GM19395 (cell line): ENCODE data around the gene BAG5.

Experiments
- ATAC-seq: cut with Tn5 transposase; IDR thresholded peaks from one replicate; pipeline ENCODE4 v1.9.1; 2021; ENCODE audit warnings: mild to moderate bottlenecking, moderate library complexity; ENCODE audit not compliant: unreplicated experiment

The BAG5 gene

DNA sequence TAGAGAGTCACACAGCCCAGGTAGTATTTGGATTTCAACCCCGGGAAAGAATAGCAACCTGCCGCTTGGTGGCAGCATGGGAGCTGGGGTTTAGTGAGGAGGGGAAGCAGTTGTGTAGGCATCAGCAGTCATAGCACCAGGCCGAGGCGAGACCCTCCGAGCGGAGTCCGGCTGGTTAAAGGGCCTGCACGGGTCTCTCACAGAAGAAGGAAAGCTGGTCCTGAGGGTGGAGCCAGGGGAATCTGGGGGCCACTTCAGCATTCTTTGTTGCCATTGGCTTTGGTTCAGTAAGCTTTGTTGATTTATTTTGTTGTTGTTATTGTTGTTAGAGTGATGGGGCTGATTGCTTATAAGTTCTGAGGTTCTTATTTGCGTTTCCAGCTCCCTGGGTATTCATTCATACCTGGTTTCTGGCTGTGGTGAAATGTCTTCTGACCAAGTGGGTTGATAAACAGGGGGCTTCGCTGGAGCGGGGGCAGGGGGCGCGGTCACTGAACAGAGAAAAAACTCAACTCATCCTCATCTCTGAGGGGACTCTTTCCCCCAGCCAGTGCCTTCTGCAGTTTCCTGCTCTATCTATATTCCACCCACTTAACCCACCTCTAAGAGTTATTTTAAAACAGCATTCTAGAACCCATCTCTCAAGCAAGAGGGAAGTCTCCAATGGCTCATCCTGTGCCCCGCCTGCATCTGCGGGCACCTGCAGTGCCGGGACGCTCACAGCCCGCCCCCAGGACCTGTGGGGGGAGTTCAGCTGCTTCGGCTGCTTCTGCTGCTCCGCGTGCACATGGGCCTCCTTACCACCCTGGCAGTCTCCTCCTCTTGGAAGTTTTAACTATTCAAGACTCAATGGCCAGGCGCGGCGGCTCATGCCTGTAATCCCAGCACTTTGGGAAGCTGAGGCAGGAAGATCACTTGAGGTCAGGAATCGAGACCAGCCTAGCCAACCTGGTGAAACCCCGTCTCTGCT is 51.4 kb downstream of the BAG5 start:
- no peak for ATAC-seq

DNA sequence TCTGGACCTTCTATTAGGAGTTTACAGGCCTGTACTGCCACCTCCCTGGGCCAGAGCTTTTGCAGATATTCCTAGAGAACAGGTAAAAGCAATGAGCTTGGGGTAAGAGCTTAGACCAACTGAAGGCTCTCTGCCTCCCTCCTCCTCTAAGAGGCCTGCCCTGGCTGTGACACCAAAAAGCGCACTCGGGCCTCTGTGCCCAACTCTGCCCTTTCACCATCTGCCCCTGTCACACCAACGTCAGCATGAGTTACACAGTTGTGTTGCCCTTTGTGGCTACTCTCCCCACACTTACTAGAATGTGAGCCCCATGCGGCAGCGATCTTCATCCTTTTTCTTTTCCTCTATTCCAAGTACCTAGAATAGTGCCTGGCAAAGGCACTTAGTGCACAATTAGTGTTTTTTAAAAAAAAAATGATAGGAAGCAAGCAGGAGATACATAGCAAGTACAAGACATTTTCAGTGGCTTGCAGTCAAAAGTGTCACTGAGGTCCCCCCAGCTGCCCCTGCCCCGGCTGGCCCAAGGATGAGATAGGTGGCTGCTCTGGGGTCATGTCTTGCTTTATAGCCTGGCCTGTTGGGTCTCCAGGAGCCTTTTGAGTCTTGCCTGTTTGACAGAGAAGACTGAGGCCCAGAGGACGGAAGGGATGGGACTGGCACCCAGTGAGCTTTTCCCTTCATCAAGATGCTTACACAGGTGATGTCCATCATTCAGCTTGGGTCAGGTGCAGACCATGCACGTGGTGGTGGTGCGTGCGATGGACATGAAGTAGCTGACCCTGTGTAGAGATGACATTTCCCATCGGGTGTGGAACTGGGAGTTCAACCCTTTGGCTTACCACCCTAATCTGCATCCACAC is 52.4 kb downstream of the BAG5 start:
- no peak for ATAC-seq

DNA sequence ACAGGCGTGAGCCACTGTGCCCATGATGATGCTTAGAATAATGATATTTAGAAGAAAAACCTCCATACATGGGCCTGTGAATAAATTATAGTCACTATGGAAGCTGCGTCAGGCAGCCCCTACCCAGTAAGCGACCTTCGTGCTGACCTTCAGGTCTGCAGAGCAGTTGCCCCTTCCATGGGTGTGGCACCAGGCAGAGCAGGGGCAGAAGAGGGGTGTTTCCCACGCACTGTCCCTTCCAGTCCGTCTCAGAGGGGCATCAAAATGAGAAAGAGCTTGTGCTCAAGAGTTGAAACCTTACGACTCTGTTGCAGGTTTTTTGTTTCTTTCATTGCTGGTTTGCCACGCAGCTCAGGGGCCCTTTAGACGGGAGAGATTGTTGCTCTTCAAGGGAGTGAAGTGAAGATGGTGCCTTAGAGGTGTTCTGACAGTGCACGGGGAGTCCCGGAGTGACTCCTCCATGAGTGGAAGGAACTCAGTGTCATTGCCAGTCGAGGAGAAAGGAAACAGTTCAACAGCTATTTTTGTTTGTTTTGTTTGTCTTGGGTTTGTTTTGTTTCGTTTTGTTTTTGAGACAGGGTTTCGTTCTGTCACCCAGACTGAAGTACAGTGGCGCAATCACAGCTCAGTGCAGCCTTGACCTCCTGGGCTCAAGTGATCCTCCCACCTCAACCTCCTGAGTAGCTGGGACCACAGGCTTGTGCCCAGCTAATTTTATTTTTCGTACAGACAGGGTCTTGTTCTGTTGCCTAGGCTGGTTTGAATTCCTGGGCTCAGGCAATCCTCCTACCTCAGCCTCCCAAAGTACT is 53.7 kb downstream of the BAG5 start:
- ATAC-seq = no peak

DNA sequence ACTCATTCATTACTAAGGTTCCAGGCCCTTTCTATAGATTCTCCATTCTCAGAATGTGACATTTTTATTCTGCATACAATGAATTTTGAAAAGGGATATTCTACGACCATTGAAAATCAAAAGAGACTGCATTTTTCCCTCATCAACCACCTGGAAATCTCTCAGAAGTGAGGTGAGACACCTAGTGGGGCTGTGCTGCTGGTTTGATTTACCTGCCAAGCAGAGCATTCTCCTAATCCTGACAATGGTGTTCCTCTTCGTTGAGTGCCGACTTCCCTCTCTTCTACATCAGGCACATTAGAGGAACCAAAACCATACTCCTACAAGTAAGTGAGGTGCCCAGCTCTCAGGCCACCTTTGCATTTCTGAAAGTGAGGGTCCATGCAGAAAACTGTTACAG is 54.7 kb downstream of the BAG5 start:
- ATAC-seq = no peak
